ENCODE measurements around the gene ZNF367.
"Not testable (repeated sequence)": the region's sequence is repeated elsewhere in the genome, so short reads cannot be mapped to it uniquely, and the experiment has no call there.

Gene ZNF367

GRCh38 chr9:96399325-96399633, 18.9 kb downstream of the ZNF367 start:
- no peak for DNase-seq

DNA sequence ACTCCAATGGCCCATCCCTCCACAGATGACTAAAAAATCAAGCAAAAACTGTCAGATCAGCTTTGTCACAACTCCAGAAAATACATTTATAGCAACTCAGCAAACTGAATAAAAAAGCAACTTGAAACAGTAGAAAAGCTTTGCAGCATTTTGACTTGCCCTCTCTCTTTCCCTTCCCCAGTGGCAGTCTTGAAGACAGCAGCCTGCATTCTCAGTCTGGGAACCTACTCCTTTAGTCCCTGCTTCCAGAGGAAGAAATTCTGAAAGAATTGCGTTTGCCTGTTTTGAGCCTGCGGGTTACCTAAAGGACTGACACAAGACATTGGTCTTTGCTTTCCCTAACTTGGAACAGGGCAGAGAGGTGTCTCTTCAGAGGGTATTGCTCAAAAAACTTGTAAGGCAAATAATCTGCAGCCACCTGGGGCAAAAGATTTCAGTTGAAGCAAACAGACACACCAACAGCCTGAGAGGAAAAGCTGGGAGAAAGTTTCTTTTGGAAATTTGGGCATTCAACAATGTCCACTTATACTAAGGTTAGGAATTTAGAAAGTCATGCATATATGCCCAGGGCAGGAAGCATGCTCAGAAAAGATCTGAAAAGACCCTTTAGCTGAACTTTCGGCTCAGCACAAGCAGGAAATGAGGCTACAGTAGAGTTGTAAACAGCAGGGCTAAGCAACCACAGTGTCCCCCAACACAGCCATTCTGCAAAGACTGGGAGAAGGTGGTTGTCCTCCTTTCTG, 19.4 kb downstream of the ZNF367 start:
- DNase-seq = peak in 1 of 5 experiments; percentile 56

DNA sequence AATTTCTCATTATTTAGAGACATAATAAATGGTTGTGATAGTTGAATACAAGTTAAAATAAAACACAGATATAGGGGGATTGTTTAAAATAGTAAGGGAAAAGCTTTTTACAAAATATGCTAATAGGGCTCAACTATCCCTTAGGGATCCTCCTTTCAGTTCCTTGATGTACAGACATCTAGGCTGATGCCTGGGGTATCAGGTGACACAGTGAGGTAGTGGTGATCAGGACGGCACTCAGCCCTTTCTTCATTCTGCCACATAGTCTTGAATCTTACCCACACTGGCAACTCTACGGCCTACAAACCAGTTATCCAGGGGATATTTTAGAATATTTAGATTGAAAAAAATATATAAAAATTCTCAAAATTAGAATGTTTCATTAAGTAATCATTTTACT, 22.2 kb downstream of the ZNF367 start:
- DNase-seq = no peak

GRCh38 chr9:96394832-96395496, 23.2 kb downstream of the ZNF367 start:
- no peak for DNase-seq

DNA sequence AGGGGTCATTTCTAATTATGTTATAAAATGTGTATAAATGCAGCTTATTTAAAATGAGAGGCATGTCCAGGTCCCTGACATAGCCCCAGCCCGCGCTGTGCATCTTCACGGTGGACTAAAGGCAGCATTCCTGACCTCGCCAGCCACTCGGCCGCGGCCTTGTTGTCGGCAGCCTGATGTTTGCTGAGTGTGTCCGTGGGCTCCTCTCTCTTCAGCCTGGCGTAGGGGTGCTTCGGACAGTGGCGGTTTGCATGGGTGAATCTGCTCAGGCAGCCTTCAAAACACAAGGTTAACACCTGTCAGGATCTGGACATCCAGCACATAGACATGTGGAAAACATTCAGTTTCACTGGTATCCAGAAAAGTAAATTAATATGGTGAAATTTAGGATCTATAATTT, 25.9 kb downstream of the ZNF367 start:
- DNase-seq = no peak

DNA sequence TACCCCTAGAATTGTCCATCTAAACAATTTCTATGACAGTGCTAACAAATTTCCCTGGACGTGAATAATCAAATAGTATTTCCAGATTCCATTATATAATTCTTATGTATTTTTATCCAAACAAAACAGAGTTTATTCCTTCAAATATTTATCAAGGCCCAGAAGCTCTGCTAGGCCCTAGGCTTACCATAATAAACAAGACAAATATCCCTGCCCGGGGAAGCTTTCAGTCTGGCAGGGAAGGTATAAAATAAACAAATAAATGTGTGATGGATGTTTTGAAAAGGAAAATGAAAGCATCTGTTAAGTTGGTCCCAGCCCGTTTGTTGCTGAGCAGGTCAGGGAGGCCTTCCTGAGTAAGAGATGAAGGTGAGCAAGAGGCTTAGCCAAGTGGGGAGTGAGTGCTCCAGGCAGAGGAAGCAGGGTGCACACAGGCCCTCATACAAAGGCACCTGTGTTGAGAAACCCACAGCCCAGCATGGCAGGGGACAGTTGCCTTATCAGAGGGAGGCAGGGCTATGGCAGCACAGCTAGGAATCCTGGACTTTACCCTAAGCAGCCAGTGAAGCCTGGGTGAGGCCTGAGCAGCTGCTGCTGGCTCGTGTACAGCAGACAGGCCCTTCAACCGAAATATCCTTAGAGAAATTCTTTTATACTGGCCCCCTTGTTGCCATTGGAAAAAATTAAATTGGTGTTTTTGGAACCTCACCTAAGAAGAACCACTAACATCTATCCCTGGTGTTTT, 27.0 kb downstream of the ZNF367 start:
- peak in 1 of 5 experiments; percentile 17 for DNase-seq

DNA sequence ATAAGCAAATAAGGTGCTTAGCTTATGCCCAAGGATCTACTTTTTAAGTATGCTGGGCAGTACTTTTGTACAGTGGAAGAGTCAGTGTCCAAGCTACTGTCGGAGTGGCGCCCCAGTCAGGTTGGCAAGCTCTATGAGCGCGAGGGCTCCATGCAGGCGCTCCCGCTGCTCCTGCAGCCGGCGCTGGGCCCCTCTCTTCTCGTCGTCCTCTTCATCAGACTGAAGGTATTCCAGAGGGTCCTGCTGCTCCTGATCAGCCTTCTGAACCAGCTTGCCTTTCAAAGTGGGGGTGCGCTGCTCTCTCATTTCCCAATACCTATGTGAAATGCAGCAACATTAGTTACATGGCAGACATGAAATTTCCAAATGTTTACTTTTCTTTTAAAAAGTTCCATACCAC, 30.0 kb downstream of the ZNF367 start:
- no peak for DNase-seq

DNA sequence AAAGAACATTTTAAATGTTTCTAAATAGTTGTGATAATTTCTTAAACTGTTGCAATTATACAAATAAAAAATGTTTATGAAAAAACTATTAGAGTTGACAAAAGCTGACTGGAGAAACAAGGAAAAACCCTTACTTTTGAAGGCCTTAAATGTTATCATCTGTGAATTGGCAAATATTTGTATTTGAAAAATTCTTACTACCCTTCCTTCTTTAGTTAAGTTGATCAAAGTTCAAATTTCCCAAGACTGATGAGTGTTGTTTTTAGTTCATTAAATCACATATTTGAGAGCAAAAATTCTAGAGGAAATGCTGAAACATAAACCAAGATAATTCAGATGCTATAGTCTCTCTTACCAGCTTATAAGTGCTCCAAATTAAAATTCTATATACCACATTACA, 32.0 kb downstream of the ZNF367 start:
- DNase-seq = no peak

DNA sequence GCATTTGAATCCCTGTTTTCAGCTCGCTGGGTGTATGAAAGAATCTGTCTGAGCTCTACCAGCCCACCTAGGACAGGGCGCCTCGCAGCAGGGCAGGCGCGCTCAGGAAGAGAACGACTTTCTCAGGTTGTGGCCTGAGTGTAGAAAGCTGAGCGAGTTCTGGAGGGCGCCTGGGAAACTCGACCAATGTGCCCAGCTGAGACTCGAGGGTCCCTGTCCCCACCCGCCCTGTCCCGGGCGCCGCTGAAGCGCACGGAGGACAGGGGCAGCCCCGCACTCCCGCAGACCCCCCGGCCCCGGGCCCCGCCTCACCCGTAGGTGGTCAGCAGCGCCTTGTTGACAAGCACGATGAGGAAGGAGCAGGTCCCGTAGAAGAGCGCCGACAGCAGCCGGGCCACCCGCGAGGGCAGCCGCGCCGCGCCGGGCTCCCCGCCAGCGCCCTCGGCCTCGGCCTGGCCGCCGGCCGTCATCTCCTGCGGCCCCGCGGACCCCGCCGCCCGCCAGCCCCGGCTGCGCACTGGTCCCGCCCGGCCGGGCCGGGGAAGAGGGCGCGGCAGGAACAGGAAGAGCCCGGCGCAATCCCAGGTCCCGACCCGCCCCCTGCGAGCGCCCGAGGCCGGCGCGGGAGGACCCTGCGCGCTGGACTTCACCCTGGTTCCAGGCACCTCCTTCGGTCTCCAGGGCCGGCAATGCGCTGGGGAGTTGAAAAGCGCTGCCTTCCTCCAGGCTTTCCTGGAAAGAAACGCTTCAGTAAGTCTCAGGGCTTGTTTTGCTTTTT, 34.8 kb downstream of the ZNF367 start, which contains the start of gene SLC35D2:
Gene SLC35D2 (minus strand): TSS at position 547 of the 778 bp plus-strand sequence. CDS start 77 bp downstream, at position 470.
- DNase-seq = peak in 3 of 5 experiments; percentile 8 to 26 (median 11)

GRCh38 chr9:96382839-96383164, 35.4 kb downstream of the ZNF367 start:
- DNase-seq = no peak

- no peak for DNase-seq
These were observed 36.0 kb downstream of the ZNF367 start for GRCh38 chr9:96382175-96382574.

DNA sequence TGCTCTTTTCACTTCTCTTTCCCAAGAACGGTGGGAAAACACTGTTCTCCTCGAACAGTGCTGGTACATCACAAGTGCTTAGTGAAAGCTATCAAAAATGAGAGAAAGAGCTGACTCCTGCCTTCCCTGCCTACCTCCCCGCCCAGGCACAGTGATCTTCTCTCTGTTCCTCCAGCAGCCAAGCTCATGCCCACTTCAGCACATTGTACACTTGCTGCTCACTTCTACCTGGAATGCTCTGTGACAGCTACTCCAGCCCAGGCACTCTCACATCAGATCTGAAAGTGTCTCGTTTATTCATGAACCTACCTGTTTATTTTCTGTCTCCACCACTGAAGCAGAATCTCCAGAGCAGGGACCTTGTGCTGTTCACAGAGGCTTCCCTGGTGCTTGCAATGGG, 36.5 kb downstream of the ZNF367 start:
- DNase-seq = no peak

- no peak for DNase-seq
These were observed 37.0 kb downstream of the ZNF367 start for GRCh38 chr9:96381125-96381524.

- no peak for DNase-seq
These were observed 38.7 kb downstream of the ZNF367 start for GRCh38 chr9:96379461-96379860.

- DNase-seq = no peak
These were observed 40.0 kb downstream of the ZNF367 start for GRCh38 chr9:96378187-96378586.

DNA sequence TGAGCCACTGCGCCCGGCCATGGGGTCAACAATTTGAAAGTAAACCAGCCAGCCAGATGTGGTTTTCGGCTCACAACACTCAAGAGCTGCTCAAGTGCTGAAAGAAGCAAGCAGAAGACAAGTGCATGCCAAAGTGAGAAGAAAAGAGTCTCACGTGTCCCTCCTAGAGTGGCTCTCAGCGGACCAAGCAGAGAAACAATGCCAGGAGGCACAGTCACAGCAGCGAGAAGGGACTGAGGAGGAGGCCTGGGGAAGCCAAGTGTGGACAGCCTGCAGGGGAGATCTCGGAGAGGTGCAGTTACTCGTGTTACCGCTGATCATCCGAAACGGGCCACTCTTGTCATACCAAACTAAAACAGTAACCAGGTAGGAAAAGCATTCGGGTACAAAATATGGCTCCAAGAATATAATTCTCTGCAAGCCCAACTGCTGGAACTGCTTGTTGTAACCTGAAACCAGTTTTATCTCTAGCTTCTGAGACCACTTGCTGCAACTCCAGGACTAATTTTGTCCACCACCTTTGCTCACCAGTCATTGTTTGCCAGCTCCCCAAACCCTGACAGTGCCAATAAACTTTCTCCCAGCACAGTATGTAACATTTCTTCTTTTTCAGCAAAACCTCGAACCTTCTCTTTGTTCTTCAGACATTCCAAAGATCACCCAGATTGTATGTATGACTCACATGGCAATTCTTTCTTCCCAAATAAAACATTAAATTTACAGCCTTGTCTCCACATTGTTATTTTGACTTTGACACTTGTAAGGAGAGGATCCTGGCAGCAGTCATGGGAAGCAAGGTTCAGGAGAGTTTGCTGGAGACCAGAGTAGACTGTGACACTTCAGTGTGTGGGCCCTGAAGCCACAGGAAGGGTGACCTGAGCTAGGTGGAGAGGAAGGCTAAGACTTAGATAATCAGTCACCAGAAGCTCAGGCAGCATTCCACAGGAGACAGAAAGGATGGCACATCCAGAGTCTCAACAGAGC, 41.0 kb downstream of the ZNF367 start:
- no peak for DNase-seq

DNA sequence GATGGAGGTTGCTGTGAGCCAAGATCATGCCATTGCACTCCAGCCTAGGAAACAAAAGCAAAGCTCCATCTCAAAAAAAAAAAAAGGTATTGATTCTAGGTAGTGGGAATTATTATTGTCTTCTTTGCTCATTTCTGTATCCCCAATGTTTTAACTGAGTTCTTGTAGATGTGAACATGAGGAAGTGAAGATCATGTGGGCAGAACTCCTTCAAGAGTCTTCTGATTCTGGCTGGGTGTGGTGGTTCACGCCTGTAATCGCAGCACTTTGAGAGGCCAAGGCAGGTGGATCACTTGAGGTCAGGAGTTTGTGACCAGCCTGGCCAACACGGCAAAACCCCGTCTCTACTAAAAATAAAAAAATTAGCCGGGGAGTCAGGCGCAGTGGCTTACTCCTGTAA, 42.7 kb downstream of the ZNF367 start:
- not testable (repeated sequence) for DNase-seq

DNA sequence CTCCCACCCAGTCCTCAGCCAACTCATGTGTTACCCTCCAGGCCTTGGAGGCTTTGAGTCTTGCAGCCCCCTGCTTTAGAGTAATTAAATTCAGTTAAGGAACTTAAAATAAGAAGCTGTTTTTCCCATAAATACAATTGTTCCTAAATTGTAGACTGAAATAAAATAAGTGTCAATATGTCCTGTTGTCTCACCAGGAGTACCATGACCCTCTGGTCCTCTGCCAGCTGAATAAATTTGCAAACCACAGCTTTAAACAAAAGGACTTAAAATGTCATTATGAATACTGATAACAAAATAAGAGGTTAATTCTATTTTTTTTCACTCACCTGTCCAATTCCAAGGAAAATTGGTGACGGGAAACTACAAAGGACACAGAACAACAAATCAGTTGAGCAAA, 50.2 kb downstream of the ZNF367 start:
- DNase-seq = no peak

GRCh38 chr9:96363175-96363967, 54.8 kb downstream of the ZNF367 start:
- no peak for DNase-seq

DNA sequence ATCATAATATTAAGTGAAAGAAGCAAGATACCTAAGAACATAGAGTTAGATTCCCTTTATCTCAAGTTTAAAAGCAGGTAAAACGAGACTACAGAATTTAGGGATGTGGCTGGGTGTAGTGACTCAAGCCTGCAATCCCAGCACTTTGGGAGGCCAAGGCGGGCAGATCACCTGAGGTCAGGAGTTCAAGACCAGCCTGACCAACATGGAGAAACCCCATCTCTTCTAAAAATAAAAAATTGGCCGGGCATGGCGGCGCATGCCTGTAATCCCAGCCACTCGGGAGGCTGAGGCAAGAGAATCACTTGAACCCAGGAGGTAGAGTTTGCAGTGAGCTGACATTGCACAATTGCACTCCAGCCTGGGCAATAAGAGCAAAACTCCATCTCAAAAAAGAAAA, 56.1 kb downstream of the ZNF367 start:
- DNase-seq = not testable (repeated sequence)

DNA sequence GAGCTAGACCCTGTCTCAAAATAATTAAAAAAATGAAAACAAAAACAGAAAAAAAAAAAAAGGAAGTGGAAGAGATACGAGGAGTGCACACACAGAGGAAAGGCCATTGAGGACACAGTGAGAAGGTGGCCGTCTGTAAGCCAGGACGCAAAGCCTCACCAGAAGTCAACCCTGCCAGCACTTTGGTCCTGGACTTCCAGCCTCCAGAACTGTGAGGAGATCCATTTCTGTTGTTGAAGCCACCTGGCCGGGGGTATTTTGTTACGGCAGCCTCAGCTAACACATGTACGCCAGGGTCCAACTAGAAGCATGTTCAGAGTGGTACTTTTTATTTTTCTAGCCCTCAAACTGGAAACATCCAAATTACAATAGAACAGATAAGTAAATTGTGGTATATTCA, 56.5 kb downstream of the ZNF367 start:
- no peak for DNase-seq
